ENCODE results near the gene FZD8.

DNA sequence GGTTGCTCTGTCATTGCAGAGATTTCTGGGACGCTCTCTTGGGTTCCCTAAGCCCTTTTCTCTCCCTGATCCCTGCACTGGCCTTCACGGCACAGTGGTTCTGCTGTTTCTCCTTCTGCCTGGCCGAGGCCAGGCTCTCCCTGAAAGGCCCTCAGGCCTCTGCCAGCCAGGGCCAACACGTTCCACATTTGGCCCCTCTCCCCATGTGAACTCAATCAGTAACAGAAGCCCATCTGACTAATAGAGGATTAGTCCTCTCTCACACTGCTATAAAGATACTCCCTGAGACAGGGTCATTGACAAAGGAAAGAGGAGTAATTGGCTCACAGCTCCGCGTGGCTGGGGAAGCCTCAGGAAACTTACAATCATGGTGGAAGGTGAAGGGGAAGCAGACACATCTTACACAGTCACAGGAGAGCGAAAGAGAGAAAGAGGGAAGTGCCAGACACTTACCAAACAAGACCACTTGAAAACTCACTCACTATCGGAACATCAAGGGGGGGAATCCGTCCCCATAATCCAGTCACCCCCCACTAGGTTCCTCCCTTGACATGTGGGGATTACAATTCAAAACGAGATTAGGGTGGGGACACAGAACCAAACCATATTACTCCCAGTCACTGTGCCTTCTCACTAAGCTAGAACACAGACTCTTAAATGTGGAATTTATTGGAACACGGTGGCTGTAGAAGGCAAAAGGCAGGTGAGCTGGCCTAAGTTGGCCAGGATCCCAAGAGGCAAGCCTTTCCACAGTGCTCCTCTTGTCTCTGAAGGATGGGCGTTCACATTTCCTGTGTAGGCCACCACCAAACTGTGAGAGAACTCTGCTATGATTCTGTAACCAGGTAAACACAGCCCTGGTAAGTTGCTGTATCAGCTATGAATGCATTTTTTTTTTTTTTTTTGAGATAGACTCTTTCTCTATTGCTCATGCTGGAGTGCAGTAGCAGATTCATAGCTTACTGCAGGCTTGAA is 8.8 kb downstream of the FZD8 start:
- no peak for TF ChIP-seq CEBPB (IDR thresholded peaks at IDR 0.05)
- TF ChIP-seq EGR1 (IDR thresholded peaks at IDR 0.05) = no peak
- TF ChIP-seq ZBTB7A (IDR thresholded peaks at IDR 0.05; ENCODE audit: low read depth) = no peak
- no peak for TF ChIP-seq EP300 (IDR thresholded peaks at IDR 0.05; ENCODE audit: borderline replicate concordance)
- no peak for TF ChIP-seq USF1 (IDR thresholded peaks at IDR 0.05)
- TF ChIP-seq FOXM1 (IDR thresholded peaks at IDR 0.05; ENCODE audit: borderline replicate concordance, low read depth) = no peak
- TF ChIP-seq, protein P1, sequence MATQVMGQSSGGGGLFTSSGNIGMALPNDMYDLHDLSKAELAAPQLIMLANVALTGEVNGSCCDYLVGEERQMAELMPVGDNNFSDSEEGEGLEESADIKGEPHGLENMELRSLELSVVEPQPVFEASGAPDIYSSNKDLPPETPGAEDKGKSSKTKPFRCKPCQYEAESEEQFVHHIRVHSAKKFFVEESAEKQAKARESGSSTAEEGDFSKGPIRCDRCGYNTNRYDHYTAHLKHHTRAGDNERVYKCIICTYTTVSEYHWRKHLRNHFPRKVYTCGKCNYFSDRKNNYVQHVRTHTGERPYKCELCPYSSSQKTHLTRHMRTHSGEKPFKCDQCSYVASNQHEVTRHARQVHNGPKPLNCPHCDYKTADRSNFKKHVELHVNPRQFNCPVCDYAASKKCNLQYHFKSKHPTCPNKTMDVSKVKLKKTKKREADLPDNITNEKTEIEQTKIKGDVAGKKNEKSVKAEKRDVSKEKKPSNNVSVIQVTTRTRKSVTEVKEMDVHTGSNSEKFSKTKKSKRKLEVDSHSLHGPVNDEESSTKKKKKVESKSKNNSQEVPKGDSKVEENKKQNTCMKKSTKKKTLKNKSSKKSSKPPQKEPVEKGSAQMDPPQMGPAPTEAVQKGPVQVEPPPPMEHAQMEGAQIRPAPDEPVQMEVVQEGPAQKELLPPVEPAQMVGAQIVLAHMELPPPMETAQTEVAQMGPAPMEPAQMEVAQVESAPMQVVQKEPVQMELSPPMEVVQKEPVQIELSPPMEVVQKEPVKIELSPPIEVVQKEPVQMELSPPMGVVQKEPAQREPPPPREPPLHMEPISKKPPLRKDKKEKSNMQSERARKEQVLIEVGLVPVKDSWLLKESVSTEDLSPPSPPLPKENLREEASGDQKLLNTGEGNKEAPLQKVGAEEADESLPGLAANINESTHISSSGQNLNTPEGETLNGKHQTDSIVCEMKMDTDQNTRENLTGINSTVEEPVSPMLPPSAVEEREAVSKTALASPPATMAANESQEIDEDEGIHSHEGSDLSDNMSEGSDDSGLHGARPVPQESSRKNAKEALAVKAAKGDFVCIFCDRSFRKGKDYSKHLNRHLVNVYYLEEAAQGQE (IDR thresholded peaks at IDR 0.05; ENCODE audit: low read depth) = no peak
- TF ChIP-seq, protein P2, sequence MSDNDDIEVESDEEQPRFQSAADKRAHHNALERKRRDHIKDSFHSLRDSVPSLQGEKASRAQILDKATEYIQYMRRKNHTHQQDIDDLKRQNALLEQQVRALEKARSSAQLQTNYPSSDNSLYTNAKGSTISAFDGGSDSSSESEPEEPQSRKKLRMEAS (IDR thresholded peaks at IDR 0.05) = no peak
- TF ChIP-seq TEAD4 (IDR thresholded peaks at IDR 0.05) = no peak
- no peak for TF ChIP-seq RAD21 (IDR thresholded peaks at IDR 0.05; ENCODE audit: low read depth)
- TF ChIP-seq NFIC (IDR thresholded peaks at IDR 0.05) = no peak
- TF ChIP-seq TAF1 (IDR thresholded peaks at IDR 0.05; ENCODE audit: low read depth) = no peak

All from Ishikawa (cell line).